Cardiac muscle cell (in vitro differentiated cells and primary cell): ENCODE data around the gene ACOT6. TPM values are rescaled to one million over a fixed set of nuclear protein-coding genes. Genes with fewer than 3 reads are reported as not detected.

Source experiments
- DNase-seq, 2 donors: peaks; one replicate each; pipeline versions ENCODE4 v3.0.0 to v3.0.0-alpha.2; 2010 to 2017; ENCODE audit warnings: low read depth in 1 of 2, low spot score in 1 of 2
- H3K27ac ChIP-seq: fragments of 200-600 bp; sonication (generic); 2 replicates; pipeline ENCODE4 v1.5.1; 2016
- H3K27me3 ChIP-seq: fragments of 200-600 bp; sonication (generic); 2 replicates; pipeline ENCODE4 v1.6.0; 2016; ENCODE audit warnings: control low read depth
- H3K36me3 ChIP-seq: fragments of 200-600 bp; sonication (generic); 2 replicates; pipeline ENCODE4 v1.5.1; 2016; ENCODE audit warnings: control low read depth
- H3K4me1 ChIP-seq: fragments of 200-600 bp; sonication (generic); 2 replicates; pipeline ENCODE4 v1.8.1; 2017; ENCODE audit warnings: low read depth, mild to moderate bottlenecking, mixed run types
- H3K4me3 ChIP-seq: fragments of 200-600 bp; sonication (generic); 2 replicates; pipeline ENCODE4 v1.5.1; 2016; ENCODE audit warnings: mild to moderate bottlenecking
- H3K9me3 ChIP-seq: fragments of 200-600 bp; sonication (generic); 2 replicates; pipeline ENCODE4 v1.5.1; 2017; ENCODE audit warnings: low read depth, mild to moderate bottlenecking, control low read depth
- CTCF ChIP-seq: IDR thresholded peaks from 2 replicates; pipeline ENCODE4 v1.5.1; 2012; ENCODE audit warnings: low read depth, mild to moderate bottlenecking, low read length
- polyA plus RNA-seq: library from polyadenylated mRNA; unstranded; fragments of >200 nt; fragmentation: Nextera tagmentation; extraction: Ambion mirVana; gene quantifications from 2 replicates; pipeline ENCODE4 v1.2.1, GENCODE V29; 2016
- total RNA-seq: library from RNA; depleted of rRNA; stranded (reverse); fragments of >200 nt; gene quantifications from 2 replicates; pipeline ENCODE4 v1.2.3, GENCODE V29; 2016

ACOT6 gene
- total and polyA plus RNA-seq, 2 experiments from 2014 or later: 0.45 to 0.59 TPM

- no peaks in the 10 kb centered on the region for H3K27me3 ChIP-seq
- TF ChIP-seq CTCF: no peak
- no peaks in the 10 kb centered on the region for H3K9me3 ChIP-seq
- H3K4me3 ChIP-seq: no peak overlapping the region
- H3K27ac ChIP-seq: no peak overlapping the region
- DNase-seq: no peak
- peaks cover 3% of the 10 kb centered on the region for H3K36me3 ChIP-seq
- H3K4me1 ChIP-seq: peaks cover 14% of the 10 kb centered on the region
Observed at GRCh38 chr14:73660511-73660910, 48.2 kb downstream of the ACOT6 start.

GRCh38 chr14:73661872-73662271, 49.6 kb downstream of the ACOT6 start:
- no peak overlapping the region for H3K27ac ChIP-seq
- H3K4me3 ChIP-seq: no peak overlapping the region
- H3K9me3 ChIP-seq: no peaks in the 10 kb centered on the region
- DNase-seq: no peak
- no peaks in the 10 kb centered on the region for H3K27me3 ChIP-seq
- peaks cover 14% of the 10 kb centered on the region for H3K4me1 ChIP-seq
- peaks cover 3% of the 10 kb centered on the region for H3K36me3 ChIP-seq
- TF ChIP-seq CTCF: no peak

GRCh38 chr14:73662487-73662943, 50.2 kb downstream of the ACOT6 start:
- H3K4me1 ChIP-seq: peaks cover 14% of the 10 kb centered on the region
- peak; percentile 68 for TF ChIP-seq CTCF
- H3K27me3 ChIP-seq: no peaks in the 10 kb centered on the region
- H3K36me3 ChIP-seq: peaks cover 3% of the 10 kb centered on the region
- no peak overlapping the region for H3K4me3 ChIP-seq
- H3K27ac ChIP-seq: no peak overlapping the region
- peak in 1 of 2 donors; percentile 89 for DNase-seq
- H3K9me3 ChIP-seq: no peaks in the 10 kb centered on the region

GRCh38 chr14:73663548-73664212, 51.4 kb downstream of the ACOT6 start:
- H3K4me1 ChIP-seq: peaks cover 14% of the 10 kb centered on the region

GRCh38 chr14:73665130-73665529, 52.8 kb downstream of the ACOT6 start:
- no peak for TF ChIP-seq CTCF
- Histone ChIP-seq H3K27me3 (no peaks in the 10 kb centered on the region), H3K27ac (no peak overlapping the region), H3K4me3 (no peak overlapping the region), H3K36me3 (no peaks in the 10 kb centered on the region), H3K4me1 (peaks cover 14% of the 10 kb centered on the region), H3K9me3 (no peaks in the 10 kb centered on the region)
- DNase-seq: no peak

More at GRCh38 chr14:73663548-73664212, 51.4 kb downstream of the ACOT6 start:
- H3K27ac ChIP-seq: peak overlapping the region; percentile 81
- no peak overlapping the region for H3K4me3 ChIP-seq
- H3K36me3 ChIP-seq: peaks cover 3% of the 10 kb centered on the region
- TF ChIP-seq CTCF: no peak
- H3K27me3 ChIP-seq: no peaks in the 10 kb centered on the region
- DNase-seq: peak in 1 of 2 donors; percentile 0
- H3K9me3 ChIP-seq: no peaks in the 10 kb centered on the region
